ENCODE measurements around the gene RFTN1. TPM values are rescaled to one million over a fixed set of nuclear protein-coding genes. Genes with fewer than 3 reads are reported as not detected.

RFTN1 gene
- total and polyA plus RNA-seq, 9 of the 15 experiments (the other 6 are each of a cell fraction or from before 2014, with no cell fraction given): 0.08 to 0.51 (median 0.11) TPM; not detected in 6

- peak; percentile 76 for TF ChIP-seq FOS (IDR thresholded peaks at IDR 0.05; ENCODE audit: extremely low read depth, insufficient read length)
- TF ChIP-seq FOXM1 (IDR thresholded peaks at IDR 0.05; ENCODE audit: low read depth): peak; percentile 43; the same call in 1 of the 2 replicates
- TF ChIP-seq FOXM1 (CRISPR knock-in tag; IDR thresholded peaks at IDR 0.05; ENCODE audit: low read depth): no peak
- TF ChIP-seq CTBP1 (IDR thresholded peaks at IDR 0.05; ENCODE audit: borderline replicate concordance): peak; percentile 39; the same call in 1 of the 2 replicates
- TF ChIP-seq TEAD4 (IDR thresholded peaks at IDR 0.05; ENCODE audit: low read length): peak; percentile 77
- TF ChIP-seq TEAD4 (CRISPR knock-in tag; IDR thresholded peaks at IDR 0.05; ENCODE audit: borderline replicate concordance): no peak
- TF ChIP-seq TOE1 (IDR thresholded peaks at IDR 0.05; ENCODE audit: borderline replicate concordance): 0 out of 2 replicates have a peak, but pooled peaks have one; percentile 16
- TF ChIP-seq TOE1 (CRISPR knock-in tag; IDR thresholded peaks at IDR 0.05; ENCODE audit: borderline replicate concordance, low read depth): no peak
- peak; percentile 86; the same call in 1 of the 2 replicates for TF ChIP-seq ARID3A (IDR thresholded peaks at IDR 0.05; ENCODE audit: borderline replicate concordance, low read depth, low read length)
- TF ChIP-seq CBX3 (IDR thresholded peaks at IDR 0.05; ENCODE audit: borderline replicate concordance in 1 of 2, low read length in 2 of 2): peak in 1 of 2 experiments; percentile 83; a peak in 2 of 3 replicates
- 0 out of 4 replicates have a peak, but pooled peaks of 1 of the 2 experiments have one; percentile 45 for TF ChIP-seq TBL1XR1 (IDR thresholded peaks at IDR 0.05; ENCODE audit: low read length in 2 of 2)
- peak; percentile 24 to 42; a peak in 1 of 4 replicates for TF ChIP-seq TRIM24 (IDR thresholded peaks at IDR 0.05)
- TF ChIP-seq GATAD2A (IDR thresholded peaks at IDR 0.05): 0 out of 2 replicates have a peak, but pooled peaks have one; percentile 59
- peak; percentile 92 for TF ChIP-seq FOSL1 (tag; conservative IDR thresholded peaks at IDR 0.05)
- TF ChIP-seq ERF (CRISPR knock-in tag; IDR thresholded peaks at IDR 0.05): no peak
- TF ChIP-seq ETV5 (CRISPR knock-in tag; IDR thresholded peaks at IDR 0.05; ENCODE audit: low read depth): peak; percentile 84
- peak in 1 of 2 experiments; percentile 63; a peak in 1 of 4 replicates for TF ChIP-seq HDAC1 (IDR thresholded peaks at IDR 0.05)
Observed at GRCh38 chr3:16309558-16309957, 203.9 kb downstream of the RFTN1 start (continued).
